Urinary bladder (tissue), 4 donors: ENCODE results near the gene DCDC2C. TPM values are rescaled to one million over a fixed set of nuclear protein-coding genes. Genes with fewer than 3 reads are reported as not detected.

Source experiments
- DNase-seq: peaks from one replicate; pipeline ENCODE4 v3.0.0-alpha.2; 2015; ENCODE audit errors: extremely low spot score
- H3K27ac ChIP-seq: one replicate; pipeline ENCODE4 v1.5.1; 2013; ENCODE audit warnings: low read depth, mild to moderate bottlenecking, moderate library complexity
- H3K36me3 ChIP-seq: one replicate; pipeline ENCODE4 v1.6.1; 2013; ENCODE audit warnings: mild to moderate bottlenecking, moderate library complexity; ENCODE audit not compliant: insufficient read depth
- H3K4me1 ChIP-seq: one replicate; pipeline ENCODE4 v1.6.1; 2013; ENCODE audit warnings: mild to moderate bottlenecking, moderate library complexity; ENCODE audit not compliant: insufficient read depth
- H3K4me3 ChIP-seq: one replicate; pipeline ENCODE4 v1.5.1; 2013; ENCODE audit warnings: low read depth, low read length
- WGBS: extraction: QIAGEN DNeasy Blood & Tissue Kit; methylation state at CpG from one replicate; pipeline ENCODE4 v1.1.7; 2013; 5-methylcytosine and 5-hydroxymethylcytosine counted together
- polyA plus RNA-seq: library from polyadenylated mRNA; stranded (reverse); fragments of 200-250 nt; gene quantifications from one replicate; pipeline ENCODE4 v1.2.3, GENCODE V29; 2013
- total RNA-seq: library from RNA; depleted of rRNA; stranded (reverse); fragments of >200 nt; gene quantifications from one replicate; pipeline ENCODE4 v1.2.3, GENCODE V29; 2014
- donor health status: healthy with polysubstance abuse.
- donor health status: healthy.

Gene DCDC2C
- total and polyA plus RNA-seq, 2 donors: 0.09 to 0.48 TPM

- H3K27ac ChIP-seq: no peak overlapping the region
- H3K4me3 ChIP-seq: no peak overlapping the region
- H3K36me3 ChIP-seq: no peaks in the 10 kb centered on the region
- WGBS: 54% methylated on average over 5 of the region's 5 CpGs
- H3K4me1 ChIP-seq: no peaks in the 10 kb centered on the region
- DNase-seq: no peak
Measured at GRCh38 chr2:3751806-3752205, 48.4 kb downstream of the DCDC2C start.

- H3K4me1 ChIP-seq: no peaks in the 10 kb centered on the region
- WGBS: 92% methylated on average over 6 of the region's 6 CpGs
- no peaks in the 10 kb centered on the region for H3K36me3 ChIP-seq
- no peak overlapping the region for H3K27ac ChIP-seq
- H3K4me3 ChIP-seq: no peak overlapping the region
- no peak for DNase-seq
Measured at GRCh38 chr2:3752376-3752775, 49.0 kb downstream of the DCDC2C start.

- H3K4me3 ChIP-seq: no peak overlapping the region
- H3K4me1 ChIP-seq: no peaks in the 10 kb centered on the region
- H3K36me3 ChIP-seq: no peaks in the 10 kb centered on the region
- DNase-seq: no peak
- WGBS: 89% methylated on average over 8 of the region's 8 CpGs
- no peak overlapping the region for H3K27ac ChIP-seq
Measured at GRCh38 chr2:3753561-3753960, 50.2 kb downstream of the DCDC2C start.

- Histone ChIP-seq H3K4me3 (no peak overlapping the region), H3K36me3 (no peaks in the 10 kb centered on the region), H3K27ac (no peak overlapping the region), H3K4me1 (no peaks in the 10 kb centered on the region)
- DNase-seq: no peak
- 20% methylated on average over 5 of the region's 5 CpGs for WGBS
Measured at GRCh38 chr2:3754280-3754679, 50.9 kb downstream of the DCDC2C start.

GRCh38 chr2:3754795-3755194 lies 51.4 kb downstream of the DCDC2C start:
- Histone ChIP-seq H3K4me1 (no peaks in the 10 kb centered on the region), H3K36me3 (no peaks in the 10 kb centered on the region), H3K4me3 (no peak overlapping the region), H3K27ac (no peak overlapping the region)
- DNase-seq: no peak
- WGBS: 71% methylated on average over 3 of the region's 3 CpGs

GRCh38 chr2:3755277-3755676 lies 51.9 kb downstream of the DCDC2C start:
- Histone ChIP-seq H3K4me3 (no peak overlapping the region), H3K4me1 (no peaks in the 10 kb centered on the region), H3K27ac (no peak overlapping the region), H3K36me3 (no peaks in the 10 kb centered on the region)
- 90% methylated on average over 3 of the region's 3 CpGs for WGBS
- no peak for DNase-seq

GRCh38 chr2:3756306-3756705 lies 52.9 kb downstream of the DCDC2C start:
- WGBS: 26% methylated on average over 8 of the region's 8 CpGs
- Histone ChIP-seq H3K4me1 (no peaks in the 10 kb centered on the region), H3K36me3 (no peaks in the 10 kb centered on the region), H3K27ac (no peak overlapping the region), H3K4me3 (no peak overlapping the region)
- no peak for DNase-seq

- WGBS: 74% methylated on average over 7 of the region's 7 CpGs
- Histone ChIP-seq H3K36me3 (no peaks in the 10 kb centered on the region), H3K4me1 (no peaks in the 10 kb centered on the region), H3K4me3 (no peak overlapping the region), H3K27ac (no peak overlapping the region)
- no peak for DNase-seq
Measured at GRCh38 chr2:3758906-3759305, 55.5 kb downstream of the DCDC2C start.

GRCh38 chr2:3759331-3759730 lies 56.0 kb downstream of the DCDC2C start:
- H3K27ac ChIP-seq: no peak overlapping the region
- no peak overlapping the region for H3K4me3 ChIP-seq
- 52% methylated on average over 7 of the region's 7 CpGs for WGBS
- no peak for DNase-seq
- H3K36me3 ChIP-seq: no peaks in the 10 kb centered on the region
- no peaks in the 10 kb centered on the region for H3K4me1 ChIP-seq

GRCh38 chr2:3759761-3760160 lies 56.4 kb downstream of the DCDC2C start:
- DNase-seq: no peak
- Histone ChIP-seq H3K36me3 (no peaks in the 10 kb centered on the region), H3K27ac (no peak overlapping the region), H3K4me3 (no peak overlapping the region), H3K4me1 (no peaks in the 10 kb centered on the region)
- WGBS: 36% methylated on average over 4 of the region's 4 CpGs

- Histone ChIP-seq H3K4me3 (no peak overlapping the region), H3K36me3 (no peaks in the 10 kb centered on the region), H3K4me1 (no peaks in the 10 kb centered on the region), H3K27ac (no peak overlapping the region)
- WGBS: 80% methylated on average over 5 of the region's 5 CpGs
- no peak for DNase-seq
Measured at GRCh38 chr2:3761272-3761671, 57.9 kb downstream of the DCDC2C start.

- DNase-seq: no peak
- no peak overlapping the region for H3K27ac ChIP-seq
- H3K4me3 ChIP-seq: no peak overlapping the region
- no peaks in the 10 kb centered on the region for H3K36me3 ChIP-seq
- 90% methylated on average over 14 of the region's 14 CpGs for WGBS
- H3K4me1 ChIP-seq: no peaks in the 10 kb centered on the region
Measured at GRCh38 chr2:3762771-3763447, 59.5 kb downstream of the DCDC2C start.

GRCh38 chr2:3766824-3767223 lies 63.4 kb downstream of the DCDC2C start:
- H3K4me1 ChIP-seq: no peaks in the 10 kb centered on the region
- no peak for DNase-seq
- H3K4me3 ChIP-seq: no peak overlapping the region
- no peak overlapping the region for H3K27ac ChIP-seq
- H3K36me3 ChIP-seq: no peaks in the 10 kb centered on the region
- WGBS: 87% methylated on average over 14 of the region's 14 CpGs

GRCh38 chr2:3768960-3769765 lies 65.8 kb downstream of the DCDC2C start:
- no peak for DNase-seq
- WGBS: 90% methylated on average over 21 of the region's 21 CpGs
- Histone ChIP-seq H3K4me3 (no peak overlapping the region), H3K36me3 (no peaks in the 10 kb centered on the region), H3K4me1 (no peaks in the 10 kb centered on the region), H3K27ac (no peak overlapping the region)
